GM12891 (cell line): ENCODE data around the gene PILRA.

Experiments used
- PAX5 ChIP-seq: IDR thresholded peaks from 2 replicates; pipeline ENCODE4 v1.6.1; 2011; ENCODE audit warnings: low read length, moderate library complexity, mild to moderate bottlenecking; ENCODE audit not compliant: insufficient read depth, severe bottlenecking
- POLR2A ChIP-seq: IDR thresholded peaks from 2 replicates; pipeline ENCODE4 v1.6.1; 2011; ENCODE audit warnings: low read depth, low read length, control low read depth
- POLR2AphosphoS5 ChIP-seq: IDR thresholded peaks from 2 replicates; pipeline ENCODE4 v1.6.1; 2011; ENCODE audit warnings: low read depth, low read length, control low read depth
- SPI1 ChIP-seq: IDR thresholded peaks from 2 replicates; pipeline ENCODE4 v1.6.1; 2011; ENCODE audit warnings: low read depth, low read length, control low read depth
- TAF1 ChIP-seq: IDR thresholded peaks from 2 replicates; pipeline ENCODE4 v1.6.1; 2011; ENCODE audit warnings: low read depth, low read length, control low read depth

GRCh38 chr7:100432053-100432452, 58.8 kb downstream of the PILRA start:
- TF ChIP-seq POLR2A (no peak), POLR2AphosphoS5 (no peak), TAF1 (no peak), PAX5 (no peak), SPI1 (no peak)
